Dermis blood vessel endothelial cell (primary cell): ENCODE measurements around the gene C22orf15. TPM values are rescaled to one million over a fixed set of nuclear protein-coding genes. Genes with fewer than 3 reads are reported as not detected.

Experiments
- DNase-seq: peaks from one replicate; pipeline ENCODE4 v3.0.0; 2010
- total RNA-seq: library from RNA; depleted of rRNA; stranded (reverse); fragments of >200 nt; gene quantifications from 2 replicates; pipeline ENCODE4 v1.2.3, GENCODE V29; 2014

Gene C22orf15
- total RNA-seq, 1 donor from 2014 or later: not detected

GRCh38 chr22:23773483-23774113 lies 10.8 kb downstream of the C22orf15 start:
- no peak for DNase-seq

GRCh38 chr22:23774114-23774921 lies 11.5 kb downstream of the C22orf15 start:
- DNase-seq: no peak

DNA sequence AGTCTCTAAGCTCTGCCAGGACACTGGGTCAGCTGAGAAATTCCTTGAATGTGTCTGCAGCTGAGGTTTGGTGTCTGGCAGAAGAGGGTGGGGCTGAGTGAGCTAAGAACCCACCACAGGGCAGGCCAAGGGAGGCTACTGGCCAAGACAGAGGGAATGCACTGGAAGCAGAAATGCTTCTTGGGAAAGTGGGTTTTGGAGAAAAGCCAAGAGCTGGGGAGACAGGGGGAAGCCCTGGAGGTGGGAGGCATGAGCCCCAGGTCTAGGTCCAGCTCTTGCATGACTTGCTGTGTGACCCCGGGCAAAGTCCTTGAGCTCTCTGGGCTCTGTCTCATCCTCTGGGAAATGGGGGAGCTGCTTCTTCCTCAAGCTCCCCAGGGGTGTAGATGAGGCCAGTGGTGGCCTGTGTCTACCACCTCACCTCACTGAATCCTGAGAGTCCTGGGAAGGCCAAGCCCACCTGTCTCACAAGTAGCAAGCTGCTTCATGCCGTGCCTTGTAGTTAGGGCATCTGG lies 12.2 kb downstream of the C22orf15 start:
- DNase-seq: no peak

GRCh38 chr22:23775779-23776375 lies 13.1 kb downstream of the C22orf15 start:
- no peak for DNase-seq

DNA sequence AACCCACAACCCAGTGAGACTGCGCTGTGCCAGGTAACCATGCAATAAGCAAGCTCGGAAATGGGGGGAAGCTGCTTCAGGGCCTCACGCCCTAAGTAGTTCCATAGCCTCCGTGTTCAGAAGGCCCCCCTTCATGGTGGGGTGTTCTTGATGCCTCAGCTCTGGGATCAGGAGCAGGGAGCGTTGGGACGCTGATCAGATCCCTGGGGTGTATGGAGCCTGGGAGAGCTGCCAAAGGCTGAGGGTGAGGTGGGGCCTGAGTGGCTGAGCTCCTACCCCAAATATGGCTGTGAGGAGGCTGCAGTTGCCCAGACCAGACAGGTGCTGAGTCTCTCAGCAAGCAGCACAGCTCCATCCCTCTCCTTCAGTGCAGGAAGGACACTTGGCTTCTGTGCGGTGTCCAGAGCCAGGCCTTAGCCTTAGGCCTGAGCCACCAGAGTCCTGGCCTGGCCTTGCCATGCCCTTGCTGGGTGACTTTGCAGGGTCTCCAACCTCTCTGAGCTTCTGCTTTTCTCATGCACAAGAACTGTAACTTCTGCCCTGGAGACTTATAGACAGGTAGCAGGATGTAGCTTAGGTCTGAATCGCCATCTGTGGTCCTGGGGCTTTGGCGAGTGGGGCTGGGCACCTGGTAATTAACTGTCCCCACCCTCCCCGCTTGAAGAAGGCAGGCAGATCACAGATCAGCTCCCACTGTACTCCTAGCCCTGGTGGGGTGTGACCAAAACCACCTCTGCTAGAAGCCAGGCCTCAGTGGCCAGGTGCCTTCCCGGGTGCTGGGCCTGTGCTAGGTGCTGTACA lies 15.2 kb downstream of the C22orf15 start:
- no peak for DNase-seq

DNA sequence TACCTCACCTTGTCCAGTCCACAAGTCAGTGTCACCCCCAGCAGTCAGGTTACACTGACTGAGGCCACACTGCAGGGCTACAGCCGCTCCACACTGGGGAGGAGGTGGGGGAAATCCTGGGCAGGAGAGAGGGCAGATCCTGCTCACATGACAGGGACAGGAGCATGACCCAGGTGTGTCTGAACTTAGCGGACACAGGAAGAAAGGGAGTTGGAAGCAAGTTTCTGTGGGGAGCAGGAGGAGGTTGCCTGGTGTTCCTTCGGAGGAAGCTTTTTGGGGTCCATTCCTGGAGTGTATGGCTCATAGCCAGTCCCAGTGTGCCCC lies 15.7 kb downstream of the C22orf15 start:
- DNase-seq: no peak

DNA sequence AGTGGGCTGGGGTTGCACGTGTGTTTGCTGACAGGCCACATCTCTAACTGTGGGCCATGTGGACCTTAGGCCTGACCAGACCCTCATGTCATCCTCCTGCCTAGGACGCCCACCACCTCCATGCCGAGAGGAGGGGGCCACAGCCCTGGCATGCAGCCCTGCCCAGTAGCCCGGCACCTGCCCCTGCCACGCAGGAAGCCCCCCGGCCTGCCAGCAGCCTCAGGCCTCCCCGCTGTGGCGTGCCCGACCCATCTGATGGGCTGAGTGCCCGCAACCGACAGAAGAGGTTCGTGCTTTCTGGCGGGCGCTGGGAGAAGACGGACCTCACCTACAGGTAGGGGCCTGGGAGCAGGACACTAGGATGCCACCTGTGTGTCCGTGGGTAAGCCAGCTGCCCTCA lies 16.3 kb downstream of the C22orf15 start:
- no peak for DNase-seq

DNA sequence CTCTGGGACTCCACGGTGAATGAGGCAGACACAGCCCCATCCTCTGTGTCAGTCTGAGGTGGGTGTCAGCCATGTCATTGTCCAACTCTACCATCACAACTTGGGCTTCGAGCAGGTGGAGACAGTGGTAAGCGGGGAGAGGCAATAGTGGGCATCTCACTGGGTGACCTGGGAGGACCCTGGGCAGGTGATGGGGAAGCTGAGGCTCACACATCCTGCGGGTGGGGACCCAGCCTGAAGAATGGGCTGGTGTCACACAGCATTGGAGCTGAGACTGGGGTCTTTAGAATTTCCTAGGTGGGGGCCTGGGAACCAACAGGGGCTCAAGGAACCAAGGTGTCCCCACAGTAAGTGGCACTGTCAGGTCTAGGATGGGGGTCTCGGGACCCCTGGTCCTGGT lies 16.9 kb downstream of the C22orf15 start:
- no peak for DNase-seq

DNA sequence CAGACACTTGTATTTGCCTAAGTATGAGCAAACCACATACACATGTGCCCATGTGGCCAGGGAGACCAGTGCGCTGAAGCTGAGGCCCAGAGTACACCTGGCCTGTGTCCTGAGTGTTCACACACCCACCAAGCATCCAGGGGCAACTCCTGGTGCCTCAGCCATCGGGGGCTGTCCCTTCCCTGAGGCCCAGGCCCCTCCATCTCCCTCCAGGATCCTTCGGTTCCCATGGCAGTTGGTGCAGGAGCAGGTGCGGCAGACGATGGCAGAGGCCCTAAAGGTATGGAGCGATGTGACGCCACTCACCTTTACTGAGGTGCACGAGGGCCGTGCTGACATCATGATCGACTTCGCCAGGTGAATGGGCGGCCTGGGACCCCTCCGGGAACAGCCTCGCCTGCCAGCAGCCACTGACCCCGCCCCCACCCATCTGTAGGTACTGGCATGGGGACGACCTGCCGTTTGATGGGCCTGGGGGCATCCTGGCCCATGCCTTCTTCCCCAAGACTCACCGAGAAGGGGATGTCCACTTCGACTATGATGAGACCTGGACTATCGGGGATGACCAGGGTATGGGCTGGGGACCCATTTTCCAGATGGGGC lies 17.5 kb downstream of the C22orf15 start:
- no peak for DNase-seq

- no peak for DNase-seq
These were observed 18.3 kb downstream of the C22orf15 start for GRCh38 chr22:23781065-23781464.

DNA sequence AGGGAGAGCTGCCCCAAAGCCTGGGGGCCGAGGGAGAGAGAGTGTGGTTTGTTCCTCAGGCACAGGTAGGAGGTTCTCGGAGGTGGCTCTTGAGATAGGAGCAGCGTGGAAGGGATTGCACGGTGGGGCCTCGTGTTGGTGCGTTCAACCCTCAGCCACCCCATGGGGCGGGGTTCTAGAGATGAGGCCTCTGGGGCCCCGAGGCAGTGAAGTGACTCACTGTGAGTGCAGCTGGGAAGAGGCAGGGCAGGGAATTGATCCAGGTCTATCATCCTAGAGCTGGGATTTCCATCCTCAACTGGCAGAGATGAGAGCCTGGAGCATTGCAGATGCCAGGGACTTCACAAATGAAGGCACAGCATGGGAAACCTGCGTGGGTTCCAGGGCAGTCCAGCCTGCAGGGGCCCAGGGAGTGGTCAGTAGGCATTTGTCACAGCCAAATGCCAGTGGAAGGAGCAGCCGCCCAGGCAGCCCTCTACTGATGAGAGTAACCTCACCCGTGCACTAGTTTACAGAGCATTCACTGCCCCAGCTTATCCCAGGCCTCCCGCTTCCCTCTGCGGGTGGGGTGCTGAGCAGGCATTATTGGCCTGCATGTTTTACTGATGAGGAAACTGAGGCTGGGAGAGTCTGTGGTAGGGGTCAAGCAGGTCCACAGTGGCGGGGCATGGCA lies 18.9 kb downstream of the C22orf15 start:
- no peak for DNase-seq

DNA sequence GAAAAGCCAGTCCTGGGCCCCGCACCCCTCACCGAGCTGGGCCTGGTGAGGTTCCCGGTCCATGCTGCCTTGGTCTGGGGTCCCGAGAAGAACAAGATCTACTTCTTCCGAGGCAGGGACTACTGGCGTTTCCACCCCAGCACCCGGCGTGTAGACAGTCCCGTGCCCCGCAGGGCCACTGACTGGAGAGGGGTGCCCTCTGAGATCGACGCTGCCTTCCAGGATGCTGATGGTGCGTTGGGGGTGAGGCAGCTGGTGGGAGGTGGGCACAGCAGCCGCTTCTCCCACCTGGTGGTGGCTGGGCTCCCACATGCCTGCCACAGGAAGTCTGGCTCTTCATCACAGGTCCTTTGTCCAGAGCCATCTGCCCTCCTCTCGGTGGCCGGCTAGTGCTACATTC lies 19.5 kb downstream of the C22orf15 start:
- DNase-seq: no peak

DNA sequence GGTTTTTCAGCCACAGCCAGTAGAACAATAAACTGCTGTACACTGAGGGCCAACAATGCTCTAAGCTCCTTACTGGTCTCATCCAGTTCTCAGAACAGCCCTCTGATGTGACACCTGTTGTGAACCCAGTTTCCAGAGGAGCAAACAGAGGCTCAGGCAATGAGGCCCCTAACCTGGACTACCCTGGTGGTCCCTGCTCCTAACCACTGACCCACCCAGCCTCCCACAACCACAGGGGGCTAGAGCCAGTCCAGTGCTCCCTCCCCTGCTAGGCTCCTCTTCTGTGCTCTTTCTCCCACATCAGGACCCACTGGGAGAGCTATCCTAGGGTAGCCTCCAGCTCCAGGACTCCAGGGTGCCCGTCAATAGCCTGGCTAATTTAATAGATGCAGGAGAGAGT lies 19.9 kb downstream of the C22orf15 start:
- DNase-seq: no peak

- no peak for DNase-seq
These were observed 20.7 kb downstream of the C22orf15 start for GRCh38 chr22:23783265-23784150.

DNA sequence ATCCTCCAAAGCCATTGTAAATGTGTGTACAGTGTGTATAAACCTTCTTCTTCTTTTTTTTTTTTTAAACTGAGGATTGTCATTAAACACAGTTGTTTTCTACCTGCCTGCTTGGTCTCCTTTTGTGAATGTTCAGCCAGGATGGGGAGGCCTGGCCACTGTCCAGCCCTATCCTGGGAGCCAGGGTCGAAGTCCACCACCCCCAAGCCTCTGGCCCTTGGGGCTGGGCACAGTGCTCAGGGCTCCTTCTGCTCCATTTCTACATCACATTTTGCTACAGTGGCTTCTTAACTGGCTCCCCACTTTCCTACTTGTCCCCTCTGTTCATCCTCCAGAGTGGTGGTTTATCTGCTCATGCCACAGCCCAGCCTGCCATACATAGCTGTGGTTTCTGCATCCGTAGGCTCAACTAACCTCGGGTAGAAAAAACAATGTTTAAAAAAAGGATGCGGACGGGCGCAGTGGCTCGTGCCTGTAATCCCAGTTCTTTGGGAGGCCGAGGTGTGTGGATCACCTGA lies 21.5 kb downstream of the C22orf15 start:
- DNase-seq: no peak

- no peak for DNase-seq
These were observed 23.5 kb downstream of the C22orf15 start for GRCh38 chr22:23786261-23786710.

GRCh38 chr22:23786752-23787599 lies 24.2 kb downstream of the C22orf15 start, which contains the start of gene SMARCB1:
SMARCB1 (plus strand) TSS chr22:23786966; CDS start chr22:23787170, 204 bp downstream.
- DNase-seq: peak; percentile 92

- no peak for DNase-seq
These were observed 24.8 kb downstream of the C22orf15 start for GRCh38 chr22:23787600-23787896.

- DNase-seq: no peak
These were observed 25.1 kb downstream of the C22orf15 start for GRCh38 chr22:23787910-23788309.

DNA sequence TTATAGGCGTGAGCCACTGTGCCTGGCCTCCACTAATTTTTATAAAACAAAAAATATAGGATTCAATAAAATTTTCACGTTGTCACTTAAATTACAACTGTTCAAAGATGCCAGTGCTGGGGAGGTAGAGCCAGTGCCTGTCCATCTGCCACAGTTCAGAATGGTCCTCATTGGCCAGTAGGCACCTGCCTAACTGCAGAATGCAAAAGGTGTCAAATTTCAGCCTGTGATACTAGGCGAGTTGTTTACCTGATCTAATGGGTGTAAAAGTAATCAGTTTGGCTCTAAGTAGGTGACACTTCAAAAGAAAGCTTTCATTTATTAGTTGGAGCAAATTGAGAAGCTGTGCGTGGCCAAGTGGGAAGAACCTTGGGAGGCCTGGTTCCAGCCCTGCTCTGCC lies 26.3 kb downstream of the C22orf15 start:
- no peak for DNase-seq
